DMS 273 (cell line): ENCODE measurements around the gene TMPRSS6.

ENCODE experiments used
- DNase-seq: peaks from one replicate; lab custom pipeline; 2025; ENCODE audit not compliant: unreplicated experiment; lab: John Stamatoyannopoulos, UW

Gene TMPRSS6

DNA sequence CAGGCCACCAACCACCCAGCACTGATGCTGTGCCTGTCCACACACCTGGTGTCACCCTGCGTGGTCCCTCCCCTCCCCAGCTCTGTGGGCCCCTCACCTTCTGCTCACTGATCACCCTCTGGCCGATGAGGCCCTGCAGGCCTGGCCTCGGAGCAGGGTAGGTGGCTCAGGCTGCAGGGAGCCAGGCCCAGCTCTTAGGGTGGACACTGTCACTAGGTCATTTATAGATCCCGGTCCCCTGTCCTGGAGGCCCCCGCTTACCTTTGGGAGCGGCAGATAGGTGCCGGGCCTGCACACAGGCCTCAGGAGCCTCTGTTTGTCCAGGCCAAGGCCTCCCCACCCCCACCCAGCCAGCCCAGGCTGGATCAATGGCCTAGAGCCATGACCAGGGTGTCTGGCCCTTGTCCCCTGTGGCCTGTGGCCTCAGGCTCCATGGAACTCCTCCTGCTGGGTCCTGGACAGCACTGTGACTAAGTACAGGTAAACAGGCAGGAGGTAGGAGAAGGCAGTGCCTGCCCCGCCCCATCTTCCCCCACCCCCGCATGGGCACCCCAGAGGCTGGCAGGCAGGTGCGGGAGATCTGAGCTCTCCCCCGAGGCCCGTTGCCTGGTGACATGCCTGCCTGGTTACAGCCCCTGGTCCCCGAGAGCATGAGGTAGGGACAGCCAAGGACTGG is at the start of gene TMPRSS6:
Gene TMPRSS6 (minus strand): TSS at position 472 of the 676 bp plus-strand sequence. CDS start 6,296 bp downstream, outside the sequence.
- DNase-seq = no peak

GRCh38 chr22:37158963-37159290 is 49.4 kb upstream of the TMPRSS6 start:
- no peak for DNase-seq

GRCh38 chr22:37157516-37158285 is 48.2 kb upstream of the TMPRSS6 start:
- no peak for DNase-seq

- no peak for DNase-seq
These were observed 47.3 kb upstream of the TMPRSS6 start for GRCh38 chr22:37156686-37157435.

DNA sequence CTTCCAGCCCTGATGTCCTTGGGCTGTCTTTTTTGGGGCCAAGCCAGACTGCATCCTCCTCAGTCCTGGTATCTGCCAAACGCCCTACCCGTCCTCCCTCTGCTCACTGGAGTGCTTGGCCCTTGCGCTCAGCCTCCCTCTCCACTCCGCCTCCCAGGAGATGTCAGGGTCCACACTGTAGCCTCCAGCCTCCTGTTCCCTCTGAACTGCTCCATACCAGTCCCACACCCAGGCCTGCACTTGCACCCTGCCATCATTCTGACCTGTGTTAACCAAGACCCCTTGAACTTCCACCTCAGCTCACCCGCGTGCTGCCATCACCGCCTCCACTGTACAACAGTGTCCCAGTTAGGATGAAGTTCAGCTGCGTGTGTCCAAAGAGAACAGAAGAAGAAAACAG is 46.5 kb upstream of the TMPRSS6 start:
- no peak for DNase-seq

- DNase-seq = no peak
These were observed 45.6 kb upstream of the TMPRSS6 start for GRCh38 chr22:37154925-37155712.

GRCh38 chr22:37153901-37154300 is 44.4 kb upstream of the TMPRSS6 start:
- DNase-seq = no peak

- no peak for DNase-seq
These were observed 41.9 kb upstream of the TMPRSS6 start for GRCh38 chr22:37151401-37151800.

DNA sequence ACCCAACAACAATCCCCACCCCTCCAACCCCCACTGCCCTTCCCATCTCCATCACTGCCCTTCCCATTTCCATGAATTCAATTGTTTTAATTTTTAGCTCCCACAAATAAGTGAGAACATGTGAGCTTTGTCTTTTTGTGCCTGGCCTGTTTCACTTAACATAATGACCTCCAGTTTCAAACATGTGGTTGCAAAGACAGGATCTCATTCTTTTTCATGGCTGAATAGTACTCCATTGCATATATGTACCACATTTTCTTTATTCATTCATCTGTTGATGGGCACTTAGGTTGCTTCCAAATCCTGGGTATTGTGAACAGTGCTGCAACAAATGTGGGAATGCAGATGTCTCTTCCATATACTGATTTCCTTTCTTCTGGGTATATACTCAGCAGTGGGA is 41.2 kb upstream of the TMPRSS6 start:
- DNase-seq = no peak

DNA sequence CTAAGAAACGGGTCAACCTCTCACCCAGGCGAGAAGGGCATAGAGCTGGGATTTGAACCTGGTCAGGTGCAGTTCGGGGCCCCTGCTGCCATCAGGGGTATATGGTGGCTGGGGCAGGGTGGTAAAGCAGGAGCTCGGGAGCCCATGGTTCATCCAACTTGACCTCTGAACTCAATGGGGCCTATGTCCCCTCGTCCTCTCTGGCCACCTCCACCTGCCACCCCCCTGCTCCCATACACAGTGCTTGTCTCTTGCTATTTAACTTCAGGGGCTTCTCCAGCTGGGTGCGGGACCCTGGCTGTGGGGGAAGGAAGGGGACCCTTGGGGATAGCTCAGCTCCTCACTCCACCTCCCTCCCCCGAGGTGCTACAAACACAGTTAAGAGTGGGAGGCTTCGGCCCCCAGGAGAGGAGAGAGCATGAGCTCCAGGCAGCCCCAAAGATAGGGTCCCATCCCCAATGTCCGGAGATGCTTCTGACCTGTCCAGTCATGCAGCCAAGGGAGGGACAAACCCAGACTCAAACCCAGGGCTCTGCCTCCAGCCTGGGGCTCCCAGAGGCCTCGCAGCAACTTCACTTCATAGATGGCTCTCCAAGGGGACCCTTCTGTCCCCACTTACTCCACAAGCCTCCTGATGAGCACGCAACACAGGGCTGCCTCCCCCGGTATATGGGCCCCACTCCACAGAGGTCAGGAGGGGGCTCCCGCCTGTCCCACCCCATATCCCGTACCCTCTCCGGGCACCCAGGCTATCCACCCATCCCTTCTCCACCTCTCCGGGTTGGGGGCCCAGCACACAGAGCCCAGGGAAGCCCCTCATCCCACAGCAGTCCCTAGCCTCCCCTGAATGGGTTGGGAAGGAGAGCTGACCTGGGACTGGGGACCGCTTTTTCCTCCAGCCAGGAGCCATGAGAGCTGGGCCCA is 39.5 kb upstream of the TMPRSS6 start:
- DNase-seq = no peak

DNA sequence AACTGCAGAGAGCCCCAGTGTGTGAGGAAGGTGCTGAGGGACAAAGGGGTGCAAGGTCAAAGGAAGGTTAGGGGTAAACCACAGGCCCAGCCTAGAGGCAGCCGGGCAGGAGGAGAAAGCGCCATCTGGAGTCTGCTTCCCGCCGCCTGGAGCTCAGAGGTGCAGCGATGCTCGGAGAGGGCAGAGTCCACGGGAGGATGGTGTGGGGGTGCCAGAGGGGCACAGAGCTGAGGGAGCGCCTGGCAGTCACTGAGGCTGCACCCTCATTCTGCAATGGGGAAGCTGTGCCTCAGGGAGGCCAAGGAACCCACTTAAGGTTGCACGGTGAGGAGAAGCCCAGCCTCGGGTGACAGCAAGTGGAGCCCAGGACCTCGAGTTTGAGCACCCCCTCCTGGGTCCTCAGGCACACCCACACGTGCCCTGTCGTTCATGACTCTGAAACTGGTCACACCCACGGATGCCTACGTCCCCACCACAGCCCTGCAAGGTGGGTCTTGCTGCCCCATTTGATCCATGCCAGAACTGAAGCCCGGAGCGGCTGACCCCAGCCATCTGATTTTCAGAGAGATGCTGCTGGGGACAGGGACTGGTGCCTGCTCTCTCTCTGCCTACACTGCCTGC is 38.6 kb upstream of the TMPRSS6 start:
- DNase-seq = peak; percentile 5

DNA sequence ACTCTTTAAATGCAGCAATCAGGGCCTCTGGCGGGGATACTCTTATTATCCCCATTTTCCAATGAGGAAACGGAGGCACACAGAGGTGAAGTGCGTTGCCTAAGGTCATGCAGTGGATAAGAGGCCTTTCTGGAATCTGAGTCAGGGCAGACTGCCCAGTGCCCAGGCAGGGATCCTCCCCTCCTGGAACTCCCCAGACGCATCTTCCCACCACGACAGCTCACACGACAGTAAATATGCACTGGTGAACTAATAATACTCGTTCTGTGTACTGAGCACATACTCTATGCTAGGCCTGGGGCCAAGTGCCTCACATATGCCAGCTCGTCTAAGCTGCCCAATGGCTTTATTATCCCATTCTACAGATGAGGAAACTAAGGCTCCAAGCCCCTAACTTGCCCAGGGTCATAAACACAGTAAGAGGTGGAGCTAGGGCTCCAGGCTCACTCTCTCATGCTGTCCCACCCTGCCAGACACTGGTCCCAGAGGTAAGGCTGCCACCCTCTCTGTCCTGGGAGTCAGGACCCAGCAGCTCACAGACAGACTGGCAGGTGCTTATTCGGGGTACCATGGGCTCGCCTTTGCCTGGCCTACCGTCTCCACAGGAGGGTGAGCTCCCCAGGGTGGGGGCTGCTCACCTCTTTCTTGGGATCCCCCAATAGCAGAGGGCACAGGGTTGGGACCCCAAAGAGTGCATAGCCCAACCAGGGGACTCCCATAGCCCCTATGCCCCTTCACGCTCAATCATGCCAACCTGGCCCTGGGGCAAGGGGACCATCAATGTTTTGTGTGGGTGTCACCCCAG is 37.9 kb upstream of the TMPRSS6 start:
- DNase-seq = no peak

- no peak for DNase-seq
These were observed 37.1 kb upstream of the TMPRSS6 start for GRCh38 chr22:37146507-37147180.

DNA sequence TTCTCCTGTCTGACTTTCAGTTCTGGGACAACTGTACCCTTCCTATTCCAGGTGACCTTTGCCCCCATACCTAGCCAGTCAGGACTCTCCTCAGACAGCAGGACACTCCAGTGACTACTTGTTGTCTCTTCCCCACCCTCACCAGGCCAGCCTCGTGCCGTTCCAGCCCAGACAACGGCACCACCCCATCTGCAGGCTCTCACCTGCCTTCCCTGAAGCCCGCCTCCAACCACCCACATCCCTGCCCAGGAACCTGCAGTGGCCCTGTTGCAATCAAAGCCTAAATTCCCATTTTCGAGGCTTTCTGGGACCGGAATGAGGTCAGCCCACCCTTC is 36.5 kb upstream of the TMPRSS6 start:
- DNase-seq = no peak

DNA sequence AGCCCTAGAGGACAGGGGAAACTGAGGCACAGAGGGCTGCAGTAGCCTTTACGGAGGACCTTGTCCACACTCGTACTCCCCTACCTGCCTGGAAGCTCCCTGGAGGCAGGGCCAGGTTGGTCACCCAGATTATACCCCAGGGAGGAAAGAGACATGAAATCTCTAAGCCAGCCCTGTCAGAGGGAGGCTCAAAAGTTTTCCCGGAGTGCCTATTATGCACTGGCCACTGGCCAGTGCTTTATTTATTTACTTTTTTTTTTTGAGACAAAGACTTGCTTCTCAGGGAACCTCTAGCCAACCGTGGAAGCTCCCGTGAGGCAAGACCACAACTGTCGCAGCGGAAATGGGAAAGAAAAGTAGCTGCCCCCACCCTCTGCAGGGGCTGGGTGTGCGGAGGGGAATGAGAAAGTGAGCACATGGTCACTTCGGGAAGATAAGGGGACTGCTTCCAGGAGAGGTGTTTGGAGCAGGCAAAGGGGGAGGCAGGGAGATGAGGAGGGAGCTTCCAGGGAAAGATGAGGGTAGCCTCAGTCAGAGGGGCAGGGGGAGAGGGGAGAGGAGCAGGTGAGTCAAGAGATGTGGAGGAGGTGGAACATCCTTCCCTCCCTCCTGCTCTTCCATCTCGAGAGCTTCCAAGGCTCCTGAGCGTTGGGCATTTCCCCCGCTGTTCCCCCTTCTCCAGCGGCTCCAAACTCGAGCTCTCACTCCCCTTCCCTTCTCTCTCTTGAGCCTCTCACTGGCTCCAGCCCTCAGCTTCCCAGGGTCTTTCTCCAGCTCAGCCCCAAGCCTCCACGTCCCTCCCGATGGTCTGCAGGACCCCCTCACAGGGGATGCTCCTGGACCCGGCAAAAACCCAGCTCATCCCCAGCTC is 35.9 kb upstream of the TMPRSS6 start:
- no peak for DNase-seq

- no peak for DNase-seq
These were observed 34.7 kb upstream of the TMPRSS6 start for GRCh38 chr22:37144180-37144554.

DNA sequence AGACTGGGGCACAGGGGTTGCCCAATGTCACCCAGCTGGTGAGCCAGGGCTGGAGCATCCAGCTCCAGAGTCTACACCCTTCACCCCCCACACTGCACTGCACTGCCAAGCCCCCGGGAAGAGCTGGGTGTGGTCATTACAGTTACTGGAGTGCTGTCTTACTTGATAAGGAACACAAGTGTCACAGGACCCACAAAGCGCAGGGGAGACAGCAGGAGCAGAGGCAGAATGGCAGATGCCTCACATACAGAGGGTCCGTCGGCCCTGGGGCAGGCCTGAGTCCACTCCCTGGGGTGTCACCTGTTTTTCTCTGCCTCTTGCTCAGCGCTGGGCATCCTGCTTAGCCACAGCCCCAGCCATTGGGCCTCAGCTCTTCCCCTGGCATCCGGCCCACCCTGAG is 32.5 kb upstream of the TMPRSS6 start:
- no peak for DNase-seq

- no peak for DNase-seq
These were observed 32.0 kb upstream of the TMPRSS6 start for GRCh38 chr22:37141476-37141875.
